B cell (primary cell): Measurements from ENCODE around the gene NTM. TPM values are rescaled to one million over a fixed set of nuclear protein-coding genes. Genes with fewer than 3 reads are reported as not detected.

Experiments used
- ATAC-seq: fragments of 200-7000 bp; cut with Tn5 transposase; one replicate; pipeline ENCODE4 v1.10.0; 2021; ENCODE audit warnings: low read depth, mild to moderate bottlenecking, moderate number of reproducible peaks, moderate library complexity
- CTCF ChIA-PET: fragments of 350-600 bp; sonication (Branson Sonifier 250); formaldehyde crosslinking; loops from one replicate; lab custom pipeline; 2021; ENCODE audit warnings: antibody characterized with exemption, inconsistent platforms; lab: Charles Lee
- POLR2A ChIA-PET: fragments of 350-600 bp; sonication (Branson Sonifier 250); formaldehyde crosslinking; loops from one replicate; lab custom pipeline; 2021; ENCODE audit warnings: antibody characterized with exemption; lab: Charles Lee
- DNase-seq: peaks from one replicate; pipeline ENCODE4 v3.0.0; 2013
- H2AFZ ChIP-seq: 2 replicates; pipeline ENCODE4 v1.6.1; 2012; ENCODE audit warnings: mild to moderate bottlenecking, low read depth, low read length; ENCODE audit not compliant: insufficient read depth, poor library complexity, severe bottlenecking
- H3K27ac ChIP-seq, 2 donors: 1 replicate in 1 of 2; 2 replicates in 1 of 2; pipeline ENCODE4 v1.5.1; 2012 to 2013; ENCODE audit warnings: low read length in 2 of 2, mild to moderate bottlenecking in 2 of 2, moderate library complexity in 1 of 2
- H3K27me3 ChIP-seq, 4 experiments: fragments of 200-600 bp in 1 of 4; sonication (generic) in 1 of 4; replicated peaks in 1 of 4; 1 replicate in 2 of 4; 2 replicates in 2 of 4; pipeline versions ENCODE4 v1.6.1 to v1.7.0; 2013 to 2016; ENCODE audit warnings: low read length in 3 of 4, mild to moderate bottlenecking in 2 of 4, mixed read lengths in 1 of 4, moderate library complexity in 1 of 4; ENCODE audit not compliant: insufficient read depth in 4 of 4, control insufficient read depth in 3 of 4; ENCODE audit errors: control extremely low read depth in 1 of 4
- H3K36me3 ChIP-seq, 2 experiments: replicated peaks in 1 of 2; 1 replicate in 1 of 2; 2 replicates in 1 of 2; pipeline versions ENCODE4 v1.6.1 to v1.7.1; 2013; ENCODE audit warnings: low read length in 1 of 2; ENCODE audit not compliant: insufficient read depth in 2 of 2, control insufficient read depth in 1 of 2; ENCODE audit errors: control extremely low read depth in 1 of 2, extremely low read depth in 1 of 2
- H3K4me1 ChIP-seq, 2 donors: fragments of 200-600 bp in 1 of 2; sonication (generic) in 1 of 2; 1 replicate in 1 of 2; 2 replicates in 1 of 2; pipeline versions ENCODE4 v1.5.1 to v1.6.1; 2013 to 2017; ENCODE audit warnings: low read length in 2 of 2; ENCODE audit not compliant: control insufficient read depth in 2 of 2, insufficient read depth in 2 of 2
- H3K4me2 ChIP-seq: replicated peaks from 2 replicates; pipeline ENCODE3; 2012; ENCODE audit warnings: mild to moderate bottlenecking, low read depth, low read length; ENCODE audit not compliant: poor library complexity, severe bottlenecking
- H3K4me3 ChIP-seq, 5 experiments: fragments of 200-600 bp in 1 of 5; sonication (generic) in 1 of 5; 1 replicate in 3 of 5; 2 replicates in 2 of 5; pipeline versions ENCODE4 v1.5.1 to v1.7.0; 2011 to 2016; ENCODE audit warnings: low read length in 4 of 5, mild to moderate bottlenecking in 4 of 5, low read depth in 2 of 5, control low read depth in 1 of 5, moderate library complexity in 1 of 5; ENCODE audit not compliant: insufficient read depth in 1 of 5; ENCODE audit errors: control extremely low read depth in 1 of 5, extremely low read depth in 1 of 5
- H3K79me2 ChIP-seq: fragments of 200-600 bp; sonication (generic); one replicate; pipeline ENCODE4 v1.6.0; 2016; ENCODE audit warnings: low read length; ENCODE audit not compliant: control insufficient read depth, insufficient read depth
- H3K9ac ChIP-seq: fragments of 200-600 bp; sonication (generic); 2 replicates; pipeline ENCODE4 v1.6.1; 2017; ENCODE audit warnings: mild to moderate bottlenecking, low read length, moderate library complexity
- H3K9me3 ChIP-seq, 3 donors: one replicate each; pipeline versions ENCODE4 v1.6.1 to v1.7.1; 2013; ENCODE audit warnings: low read length in 2 of 3; ENCODE audit not compliant: control insufficient read depth in 2 of 3, insufficient read depth in 1 of 3; ENCODE audit errors: control extremely low read depth in 1 of 3
- H4K20me1 ChIP-seq: 2 replicates; pipeline ENCODE4 v1.6.0; 2012; ENCODE audit warnings: mild to moderate bottlenecking, low read length; ENCODE audit not compliant: insufficient read depth, control insufficient read depth, poor library complexity, severe bottlenecking
- H3K27ac Mint-ChIP-seq: one replicate; pipeline ENCODE4 v1.8.0; 2021; ENCODE audit warnings: mixed read lengths
- H3K27me3 Mint-ChIP-seq: one replicate; pipeline ENCODE4 v1.8.0; 2021; ENCODE audit warnings: mixed read lengths
- H3K4me1 Mint-ChIP-seq: one replicate; pipeline ENCODE4 v1.8.0; 2021; ENCODE audit warnings: mixed read lengths
- H3K4me3 Mint-ChIP-seq: one replicate; pipeline ENCODE4 v1.8.0; 2021; ENCODE audit warnings: mixed read lengths
- H3K9me3 Mint-ChIP-seq: one replicate; pipeline ENCODE4 v1.8.0; 2022; ENCODE audit warnings: mixed read lengths; ENCODE audit not compliant: insufficient read depth
- CTCF ChIP-seq: fragments of 200-600 bp; IDR thresholded peaks from one replicate; pipeline ENCODE4 v1.8.0; 2022; ENCODE audit warnings: antibody characterized with exemption, mild to moderate bottlenecking
- EZH2 ChIP-seq: IDR thresholded peaks from 2 replicates; pipeline ENCODE4 v1.6.1; 2012; ENCODE audit warnings: borderline replicate concordance, low read depth, mild to moderate bottlenecking, moderate library complexity, low read length; ENCODE audit not compliant: insufficient read depth, poor library complexity, severe bottlenecking
- WGBS: methylation state at CpG from one replicate; pipeline ENCODE4 v1.1.5; 2013; ENCODE audit warnings: missing lambda C conversion rate; ENCODE audit not compliant: insufficient coverage; 5-methylcytosine and 5-hydroxymethylcytosine counted together
- intact Hi-C: fragments of 100-400 bp; cut with micrococcal nuclease; formaldehyde crosslinking; loops from one replicate; pipeline ENCODE4 v1.10.0; 2022
- polyA plus RNA-seq: library from polyadenylated mRNA; depleted of rRNA; stranded (reverse); fragments of >200 nt; gene quantifications from 2 replicates; pipeline ENCODE4 v1.2.3, GENCODE V29; 2012
- total RNA-seq, 2 donors: library from RNA; stranded (reverse); fragments of 120-200 nt in 1 of 2; gene quantifications; 1 replicate in 1 of 2; 2 replicates in 1 of 2; pipeline versions ENCODE4 v1.2.3 to v1.2.4, GENCODE V29; 2013 to 2022

The NTM gene
- total and polyA plus RNA-seq, 2 donors (not counting 1 experiment from before 2014, with no cell fraction given): not detected

DNA sequence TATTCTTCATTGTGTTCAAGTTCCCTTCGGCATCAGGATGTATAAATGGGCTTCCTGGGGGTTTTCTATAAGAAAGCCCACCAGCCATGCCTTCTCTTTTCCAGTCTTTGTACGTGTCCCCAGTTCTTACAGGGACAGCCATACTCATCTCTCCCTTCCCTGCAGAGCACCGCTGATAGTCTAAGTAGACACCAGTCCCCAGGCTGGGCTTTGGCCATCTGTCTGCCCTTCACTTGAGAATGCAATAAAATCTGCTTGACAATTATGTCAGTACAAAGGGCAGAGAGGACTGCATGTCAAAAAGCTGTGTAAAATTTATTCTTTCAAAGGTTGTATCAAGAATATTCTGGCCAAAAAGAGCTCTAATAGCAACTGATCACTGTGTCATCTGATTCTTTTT lies 27.3 kb downstream of the NTM start:
- ChIA-PET CTCF (no interaction called here), POLR2A (no interaction called here)
- Histone ChIP-seq H3K79me2 (no peaks in the 10 kb centered on the region), H4K20me1 (no peaks in the 10 kb centered on the region), H3K4me1 (no peaks in the 10 kb centered on the region), H3K4me3 (no peak overlapping the region), H3K27ac (no peak overlapping the region), H2AFZ (no peak overlapping the region), H3K27me3 (no peaks in the 10 kb centered on the region), H3K36me3 (no peaks in the 10 kb centered on the region), H3K9ac (no peak overlapping the region), H3K4me2 (no peak overlapping the region), H3K9me3 (no peaks in the 10 kb centered on the region)
- ATAC-seq: no peak
- H3K27ac Mint-ChIP-seq: no peak overlapping the region
- TF ChIP-seq EZH2: no peak
- TF ChIP-seq CTCF: no peak
- no peak overlapping the region for H3K4me3 Mint-ChIP-seq
- WGBS: 56% methylated on average over 3 of the region's 3 CpGs
- no peaks in the 10 kb centered on the region for H3K9me3 Mint-ChIP-seq
- DNase-seq: no peak
- intact Hi-C loops: no loop called here
- H3K27me3 Mint-ChIP-seq: peaks cover 5% of the 10 kb centered on the region
- H3K4me1 Mint-ChIP-seq: no peaks in the 10 kb centered on the region

DNA sequence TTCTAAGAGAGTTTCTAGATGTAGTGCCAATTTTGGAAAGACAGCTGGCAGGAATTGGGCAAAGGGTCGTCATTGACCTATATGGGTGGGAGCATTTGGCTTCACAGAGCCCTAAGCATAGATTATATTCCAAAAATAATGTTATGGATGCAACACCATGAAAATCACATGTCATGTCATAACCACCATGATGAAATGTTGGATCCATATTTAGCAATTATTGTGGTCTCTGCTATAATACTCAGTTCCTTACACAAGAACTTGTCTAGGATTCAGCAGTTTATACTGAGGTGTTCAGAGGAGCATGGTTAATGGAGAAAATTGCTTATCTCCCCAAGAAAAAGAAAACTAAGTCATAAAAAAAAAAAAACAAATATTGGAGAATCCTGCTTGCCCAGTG lies 31.6 kb downstream of the NTM start:
- no CpG with 5 or more reads among the region's 1 CpG for WGBS
- H3K27ac Mint-ChIP-seq: no peak overlapping the region

More for the DNA sequence above, 31.6 kb downstream of the NTM start:
- no peaks in the 10 kb centered on the region for H3K79me2 ChIP-seq
- no peaks in the 10 kb centered on the region for H3K27me3 ChIP-seq
- POLR2A ChIA-PET: no interaction called here
- intact Hi-C loops: no loop called here
- H3K9me3 ChIP-seq: no peaks in the 10 kb centered on the region
- H3K4me3 Mint-ChIP-seq: no peak overlapping the region
- H3K4me2 ChIP-seq: no peak overlapping the region
- no peak overlapping the region for H3K4me3 ChIP-seq
- H3K4me1 Mint-ChIP-seq: no peaks in the 10 kb centered on the region
- peaks cover 5% of the 10 kb centered on the region for H3K27me3 Mint-ChIP-seq
- CTCF ChIA-PET: no interaction called here
- H4K20me1 ChIP-seq: no peaks in the 10 kb centered on the region
- no peaks in the 10 kb centered on the region for H3K9me3 Mint-ChIP-seq
- ATAC-seq (no peak), DNase-seq (no peak)
- no peak overlapping the region for H3K27ac ChIP-seq
- no peak overlapping the region for H2AFZ ChIP-seq
- no peaks in the 10 kb centered on the region for H3K36me3 ChIP-seq
- no peaks in the 10 kb centered on the region for H3K4me1 ChIP-seq
- TF ChIP-seq CTCF (no peak), EZH2 (no peak)
- H3K9ac ChIP-seq: no peak overlapping the region
